HG02870 (cell line): ENCODE data around the gene TMEM131.
"Not testable (repeated sequence)": the region's sequence is repeated elsewhere in the genome, so short reads cannot be mapped to it uniquely, and the experiment has no call there.

ENCODE experiments used
- ATAC-seq: cut with Tn5 transposase; IDR thresholded peaks from one replicate; pipeline ENCODE4 v1.9.1; 2021; ENCODE audit warnings: mild to moderate bottlenecking, moderate library complexity; ENCODE audit not compliant: unreplicated experiment

The TMEM131 gene

DNA sequence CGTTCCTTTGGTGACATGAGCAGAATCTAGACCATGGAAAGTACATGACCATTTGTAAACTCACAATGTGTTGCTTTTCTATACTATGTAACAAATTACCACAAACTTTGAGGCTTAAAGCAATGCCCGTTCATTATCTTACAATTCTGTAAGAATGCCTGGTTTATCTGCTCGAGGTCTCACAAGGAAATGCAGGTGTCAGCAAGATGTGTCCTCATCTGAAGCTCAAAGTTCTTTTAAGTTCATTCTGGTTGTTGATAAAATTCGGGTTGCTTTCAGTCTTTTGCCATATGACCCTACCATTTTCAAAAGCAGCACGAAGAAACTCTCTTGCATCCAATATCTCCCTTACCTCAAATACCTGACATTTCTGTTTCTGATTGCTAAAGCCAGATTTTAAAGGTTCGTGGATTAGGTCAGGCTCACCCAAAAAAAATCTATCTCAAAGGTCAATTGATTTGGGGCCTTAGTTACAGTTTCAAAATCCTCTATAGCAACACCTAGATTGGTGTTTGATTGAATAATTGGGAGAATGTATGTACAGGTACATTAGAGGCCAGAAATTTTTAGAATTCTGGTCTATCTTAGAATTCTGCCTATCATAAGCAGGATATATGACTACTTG is 125.9 kb downstream of the TMEM131 start:
- ATAC-seq, result no peak

DNA sequence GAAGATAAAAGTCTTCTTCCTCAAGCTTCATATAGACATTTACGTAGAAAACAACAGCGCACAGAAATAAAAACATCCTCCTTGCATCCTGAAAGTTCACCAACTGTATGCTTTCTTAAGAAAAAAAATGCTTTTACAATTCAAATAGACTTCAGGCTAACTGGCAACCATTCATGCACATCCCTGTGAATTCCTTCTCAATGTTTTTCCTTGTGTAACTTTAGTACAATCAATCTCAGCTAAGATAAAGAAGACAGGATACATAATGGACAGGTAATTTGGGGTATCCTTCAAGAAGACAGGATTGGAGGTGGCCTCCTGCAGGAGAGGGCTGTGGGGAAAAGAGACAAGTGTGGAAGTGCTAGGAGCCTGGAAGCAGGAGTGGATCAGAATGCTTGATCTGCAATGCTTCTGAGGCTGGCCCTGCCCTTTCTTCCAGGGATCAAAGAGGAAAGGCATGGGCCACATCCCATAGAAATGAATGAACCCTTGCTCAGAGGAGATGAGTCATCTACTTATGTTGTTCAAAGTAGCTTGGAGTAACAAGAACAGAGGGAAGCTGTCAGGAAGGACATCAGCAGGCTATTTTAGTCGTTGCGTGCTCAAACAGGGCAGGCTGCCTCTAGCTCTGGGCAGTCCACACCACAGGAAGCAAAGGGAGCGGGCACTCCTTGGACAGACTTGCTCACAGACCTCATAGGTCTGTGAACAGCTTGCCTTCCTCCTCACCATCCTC is 126.6 kb downstream of the TMEM131 start:
- ATAC-seq, result no peak

- no peak for ATAC-seq
Measured at GRCh38 chr2:97863829-97864228, 131.9 kb downstream of the TMEM131 start.

GRCh38 chr2:97861177-97861576 is 134.6 kb downstream of the TMEM131 start:
- no peak for ATAC-seq

DNA sequence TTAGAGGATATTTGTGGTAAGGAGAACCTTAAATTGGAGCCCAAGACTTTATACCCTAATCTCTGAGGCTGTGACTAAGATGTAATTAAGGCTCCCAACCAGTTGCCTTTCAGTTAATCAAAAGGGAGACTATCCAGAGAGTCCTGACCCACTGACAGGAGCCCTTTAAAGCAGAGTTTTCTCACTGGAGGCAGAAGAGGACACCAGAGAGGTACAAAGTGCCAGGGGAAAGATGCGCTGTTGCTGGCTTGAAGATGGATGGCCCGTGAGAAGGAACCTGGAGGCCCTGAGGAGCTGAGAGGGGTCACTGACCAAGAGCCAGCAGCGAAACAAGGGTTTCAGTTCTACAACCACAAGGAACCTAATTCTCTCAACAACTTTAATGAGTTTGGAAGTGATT is 137.3 kb downstream of the TMEM131 start:
- no peak for ATAC-seq

- ATAC-seq, result no peak
Measured at GRCh38 chr2:97857553-97857952, 138.2 kb downstream of the TMEM131 start.

DNA sequence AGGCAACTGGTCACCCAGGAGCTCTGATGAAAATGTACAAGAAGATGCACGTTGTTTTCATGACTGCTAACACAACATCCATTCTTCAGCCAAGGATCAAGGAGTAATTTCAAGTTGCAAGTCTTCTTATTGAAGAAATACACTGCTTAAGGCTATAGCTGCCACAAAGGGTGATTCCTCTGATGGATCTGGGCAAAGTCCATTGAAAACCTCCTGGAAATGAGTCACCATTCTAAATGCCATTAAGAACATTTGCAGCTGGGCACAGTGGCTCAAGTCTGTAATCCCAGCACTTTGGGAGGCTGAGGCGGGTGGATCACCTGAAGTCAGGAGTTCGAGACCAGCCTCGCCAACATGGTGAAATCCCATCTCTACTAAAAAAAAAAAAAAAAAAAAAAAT is 142.7 kb downstream of the TMEM131 start:
- ATAC-seq, result not testable (repeated sequence)

- no peak for ATAC-seq
Measured at GRCh38 chr2:97851172-97851571, 144.6 kb downstream of the TMEM131 start.

GRCh38 chr2:97849881-97850528 is 145.7 kb downstream of the TMEM131 start:
- ATAC-seq, result no peak

GRCh38 chr2:97848306-97848705 is 147.4 kb downstream of the TMEM131 start:
- ATAC-seq, result no peak

DNA sequence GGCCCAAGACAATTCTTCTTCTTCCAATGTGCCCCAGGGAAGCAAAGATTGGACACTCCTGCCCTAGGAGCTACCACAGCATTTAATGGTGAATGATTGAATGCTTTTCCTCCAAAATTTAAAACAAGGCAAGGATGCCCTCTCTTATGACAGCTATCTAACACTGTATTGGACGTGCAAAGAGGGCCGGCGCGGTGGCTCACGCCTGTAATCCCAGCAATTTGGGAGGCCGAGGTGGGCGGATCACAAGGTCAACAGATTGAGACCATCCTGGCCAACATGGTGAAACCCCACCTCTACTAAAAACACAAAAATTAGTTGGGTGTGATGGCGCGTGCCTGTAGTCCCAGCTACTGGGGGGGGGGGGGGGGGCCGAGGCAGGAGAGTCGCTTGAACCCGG is 149.0 kb downstream of the TMEM131 start:
- not testable (repeated sequence) for ATAC-seq

DNA sequence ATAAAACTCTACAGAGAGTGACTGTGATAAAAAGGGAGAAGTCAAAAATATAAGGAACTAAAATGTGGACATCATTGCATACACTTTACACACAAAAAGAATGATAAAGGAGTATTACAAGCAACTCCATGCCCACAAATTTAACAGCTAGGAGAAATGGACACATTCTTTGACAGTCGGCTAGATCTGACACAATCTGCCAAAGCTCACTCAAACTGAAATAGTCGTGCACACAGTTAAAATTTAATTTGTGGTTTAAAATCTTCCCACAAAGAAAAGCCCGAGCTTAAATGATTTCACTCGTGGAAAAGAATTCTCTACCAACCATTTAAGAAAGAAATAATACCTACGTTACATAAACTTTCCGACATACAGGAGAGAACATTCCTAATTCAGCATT is 149.9 kb downstream of the TMEM131 start:
- ATAC-seq, result no peak

DNA sequence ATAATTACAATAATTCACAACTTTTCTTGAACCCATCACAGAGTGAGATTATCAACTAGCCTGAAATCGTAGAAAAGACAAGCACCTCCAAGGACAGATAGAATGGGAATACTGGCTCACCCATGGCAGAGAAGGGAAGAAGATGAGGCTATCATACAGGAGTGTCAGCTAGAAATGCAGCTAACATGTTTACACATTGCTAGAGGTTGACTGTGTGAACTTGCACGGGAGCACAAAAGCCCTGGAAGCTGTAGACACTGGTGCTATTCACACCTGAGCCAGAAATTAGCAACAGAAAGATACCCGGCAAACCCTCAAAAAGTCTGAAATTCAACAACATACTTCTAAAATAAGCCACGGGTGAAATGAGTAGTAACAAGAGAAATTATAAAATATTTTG is 150.6 kb downstream of the TMEM131 start:
- ATAC-seq, result no peak

DNA sequence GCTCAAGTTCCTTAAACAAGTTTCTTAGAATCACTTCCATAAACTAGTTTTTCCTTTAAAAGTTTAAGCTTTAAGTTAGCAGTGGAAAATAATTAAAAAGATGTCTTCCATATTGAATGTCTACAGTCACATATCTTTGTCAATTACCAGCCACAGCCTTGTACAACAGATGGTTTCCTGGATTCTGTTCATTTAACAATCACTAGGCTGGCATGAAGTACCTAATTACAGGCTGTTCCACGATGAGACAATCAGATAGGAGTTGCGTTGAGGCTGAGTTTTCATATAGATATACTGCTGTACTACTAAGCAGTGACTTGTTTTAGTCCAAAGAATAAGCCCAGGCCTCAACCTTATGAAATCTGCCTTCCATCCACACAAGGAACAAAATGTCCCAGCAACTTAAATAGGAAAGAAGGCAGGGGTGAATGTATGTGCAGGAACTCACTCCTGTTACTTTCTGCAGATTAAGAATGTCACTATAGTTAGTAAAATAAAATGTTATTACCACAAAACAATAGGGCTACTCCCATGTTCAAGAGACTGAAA is 151.4 kb downstream of the TMEM131 start:
- ATAC-seq, result no peak

DNA sequence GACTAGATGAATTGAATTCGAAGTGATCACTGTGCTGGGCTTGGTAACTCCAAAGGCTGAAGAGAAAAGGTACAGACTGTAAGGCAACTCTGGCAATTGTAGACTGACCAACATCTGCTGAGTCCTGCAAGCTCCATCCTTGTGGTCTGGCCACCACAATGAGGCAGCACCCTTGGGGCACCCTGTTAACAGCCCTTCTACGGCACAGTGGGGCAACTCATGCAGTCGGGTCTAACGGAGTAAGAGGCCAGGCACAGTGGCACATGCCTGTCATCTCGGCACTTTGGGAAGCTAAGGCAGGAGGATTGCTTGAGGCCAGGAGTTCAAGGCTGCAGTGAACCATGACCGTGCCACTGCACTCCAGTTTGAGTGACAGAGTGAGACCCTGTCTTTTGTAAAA is 155.6 kb downstream of the TMEM131 start:
- no peak for ATAC-seq

GRCh38 chr2:97834610-97835009 is 161.1 kb downstream of the TMEM131 start:
- no peak for ATAC-seq

DNA sequence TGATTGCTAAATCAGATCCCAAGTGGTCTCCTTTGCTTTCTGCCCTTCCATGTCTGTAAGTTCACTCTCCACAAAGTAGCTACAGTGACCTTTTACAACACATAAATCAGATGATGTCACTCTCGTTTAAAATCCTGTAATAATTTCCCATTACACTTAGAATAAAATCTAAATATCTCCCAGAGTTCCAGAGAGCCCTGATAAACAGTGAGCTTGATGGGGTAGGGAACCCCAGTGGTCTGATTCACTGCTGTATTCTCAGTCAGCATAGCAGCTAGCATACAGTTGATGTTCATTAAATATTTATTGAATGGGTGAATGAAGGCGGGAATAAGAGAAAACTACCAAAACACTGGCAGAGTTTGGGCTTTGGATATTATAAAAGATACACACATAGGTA is 164.6 kb downstream of the TMEM131 start:
- no peak for ATAC-seq

- ATAC-seq, result not testable (repeated sequence)
Measured at GRCh38 chr2:97829255-97829654, 166.5 kb downstream of the TMEM131 start.

DNA sequence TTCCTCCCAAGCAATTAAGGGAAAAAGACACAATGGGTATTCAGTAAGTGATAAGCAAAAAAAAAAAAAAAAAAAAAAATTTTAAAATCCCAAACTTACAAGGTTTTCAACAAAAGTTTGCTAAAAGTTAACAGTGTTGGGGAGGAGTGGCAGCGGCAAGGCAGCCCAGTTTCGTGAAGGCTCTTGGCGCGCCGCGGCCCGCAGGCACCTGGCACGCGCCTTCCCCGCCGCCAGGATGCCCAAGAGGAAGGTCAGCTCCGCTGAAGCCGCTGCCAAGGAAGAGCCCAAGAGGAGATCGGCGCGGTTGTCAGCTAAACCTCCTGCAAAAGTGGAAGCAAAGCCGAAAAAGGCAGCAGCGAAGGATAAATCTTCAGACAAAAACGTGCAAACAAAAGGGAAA is 168.7 kb downstream of the TMEM131 start:
- ATAC-seq, result not testable (repeated sequence)

DNA sequence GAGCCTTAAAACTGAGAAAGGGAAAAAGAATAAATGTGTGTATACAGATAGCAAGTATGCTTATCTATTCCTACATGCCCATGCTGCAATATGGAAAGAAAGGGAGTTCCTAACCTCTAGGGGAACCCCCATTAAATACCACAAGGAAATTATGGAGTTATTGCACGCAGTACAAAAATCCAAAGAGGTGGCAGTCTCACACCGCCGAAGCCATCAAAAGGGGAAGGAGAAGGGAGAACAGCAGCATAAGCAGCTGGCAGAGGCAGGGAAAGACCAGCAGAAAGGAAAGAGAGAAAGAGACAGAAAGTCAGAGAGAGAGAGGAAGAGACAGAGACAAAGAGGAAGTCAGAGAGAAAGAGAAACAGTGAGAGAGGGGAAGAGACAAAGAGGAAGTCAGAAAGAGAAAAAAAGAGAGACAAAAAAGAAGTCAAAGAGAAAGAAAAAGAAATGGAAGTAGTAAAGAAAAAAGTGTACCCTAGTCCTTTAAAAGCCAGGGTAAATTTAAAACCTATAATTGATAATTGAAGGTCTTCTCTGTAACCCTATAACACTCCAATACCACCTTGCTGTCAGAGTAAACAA is 169.4 kb downstream of the TMEM131 start:
- not testable (repeated sequence) for ATAC-seq

- ATAC-seq, result not testable (repeated sequence)
Measured at GRCh38 chr2:97824011-97824410, 171.7 kb downstream of the TMEM131 start.
